Hepatocyte (in vitro differentiated cells): ENCODE measurements around the gene MPP3. TPM values are rescaled to one million over a fixed set of nuclear protein-coding genes. Genes with fewer than 3 reads are reported as not detected.

ENCODE experiments used
- DNase-seq: peaks from one replicate; pipeline ENCODE4 v3.0.0-alpha.2; 2016; ENCODE audit warnings: low spot score
- H2AFZ ChIP-seq: fragments of 200-600 bp; sonication (generic); 2 replicates; pipeline ENCODE4 v1.6.0; 2016; ENCODE audit warnings: antibody characterized with exemption, mild to moderate bottlenecking
- H3K27ac ChIP-seq: fragments of 200-600 bp; sonication (generic); 2 replicates; pipeline ENCODE4 v1.5.1; 2016; ENCODE audit warnings: mild to moderate bottlenecking
- H3K27me3 ChIP-seq: fragments of 200-600 bp; sonication (generic); 2 replicates; pipeline ENCODE4 v1.6.1; 2016
- H3K36me3 ChIP-seq: fragments of 200-600 bp; sonication (generic); replicated peaks from 2 replicates; pipeline ENCODE4 v1.5.1; 2016; ENCODE audit warnings: low read depth; ENCODE audit not compliant: insufficient read depth
- H3K4me1 ChIP-seq: fragments of 200-600 bp; sonication (generic); 2 replicates; pipeline ENCODE4 v1.5.1; 2016; ENCODE audit warnings: mild to moderate bottlenecking, moderate library complexity; ENCODE audit not compliant: insufficient read depth
- H3K4me2 ChIP-seq: fragments of 200-600 bp; sonication (generic); 2 replicates; pipeline ENCODE4 v1.6.0; 2016
- H3K4me3 ChIP-seq: fragments of 200-600 bp; sonication (generic); 2 replicates; pipeline ENCODE4 v1.5.1; 2016; ENCODE audit warnings: mild to moderate bottlenecking
- H3K79me2 ChIP-seq: fragments of 200-600 bp; sonication (generic); 2 replicates; pipeline ENCODE4 v1.6.0; 2017; ENCODE audit warnings: mild to moderate bottlenecking
- H3K9me2 ChIP-seq: fragments of 200-600 bp; sonication (generic); replicated peaks from 2 replicates; pipeline ENCODE4 v1.6.0; 2017; ENCODE audit warnings: mild to moderate bottlenecking; ENCODE audit not compliant: insufficient read depth
- H3K9me3 ChIP-seq: fragments of 200-600 bp; sonication (generic); 2 replicates; pipeline ENCODE4 v1.5.1; 2016; ENCODE audit warnings: low read depth, mild to moderate bottlenecking
- H4K20me1 ChIP-seq: fragments of 200-600 bp; sonication (generic); 2 replicates; pipeline ENCODE4 v1.6.0; 2016; ENCODE audit warnings: mild to moderate bottlenecking; ENCODE audit not compliant: insufficient read depth, poor library complexity, severe bottlenecking
- CTCF ChIP-seq: fragments of 200-600 bp; sonication (generic); IDR thresholded peaks from 2 replicates; pipeline ENCODE4 v1.5.1; 2016; ENCODE audit warnings: antibody characterized with exemption, mild to moderate bottlenecking; ENCODE audit not compliant: poor library complexity
- EZH2 ChIP-seq: fragments of 200-600 bp; sonication (generic); IDR thresholded peaks from 2 replicates; pipeline ENCODE4 v1.6.1; 2016; ENCODE audit warnings: antibody characterized with exemption, mild to moderate bottlenecking, borderline replicate concordance
- EZH2phosphoT487 ChIP-seq: fragments of 200-600 bp; sonication (generic); IDR thresholded peaks from one replicate; pipeline ENCODE4 v1.6.1; 2018; ENCODE audit warnings: antibody characterized with exemption, mild to moderate bottlenecking, low read depth, moderate library complexity; ENCODE audit not compliant: unreplicated experiment, severe bottlenecking
- WGBS: methylation state at CpG from one replicate; pipeline ENCODE4 v1.1.6; 2016; ENCODE audit warnings: low lambda C conversion rate; ENCODE audit errors: missing lambda C conversion rate; 5-methylcytosine and 5-hydroxymethylcytosine counted together
- polyA plus RNA-seq: library from polyadenylated mRNA; unstranded; fragments of >200 nt; fragmentation: Nextera tagmentation; extraction: Ambion mirVana; gene quantifications from 2 replicates; pipeline ENCODE4 v1.2.1, GENCODE V29; 2016
- total RNA-seq: library from RNA; depleted of rRNA; stranded (reverse); fragments of >200 nt; gene quantifications from 2 replicates; pipeline ENCODE4 v1.2.3, GENCODE V29; 2014

The MPP3 gene
- total and polyA plus RNA-seq, 2 experiments from 2014 or later = 3.2 to 5.1 TPM

DNA sequence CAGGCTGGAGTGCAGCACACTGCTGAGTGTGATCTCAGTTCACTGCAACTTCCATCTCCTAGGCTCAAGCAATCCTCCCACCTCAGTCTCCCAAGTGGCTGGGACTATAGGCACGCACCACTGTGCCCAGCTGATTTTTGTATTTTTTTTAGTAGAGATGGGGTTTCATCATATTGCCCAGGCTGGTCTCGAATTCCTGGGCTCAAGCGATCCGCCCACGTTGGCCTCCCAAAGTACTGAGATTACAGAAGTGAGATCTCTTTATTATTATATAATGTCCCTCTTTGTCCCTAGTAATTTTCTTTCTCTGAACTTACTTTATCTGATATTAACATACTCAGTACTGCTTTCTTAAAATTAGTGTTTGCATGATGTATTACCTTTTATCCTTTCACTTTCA is 44.4 kb downstream of the MPP3 start:
- Histone ChIP-seq H2AFZ (no peak overlapping the region), H3K27ac (no peak overlapping the region), H3K9me2 (no peaks in the 10 kb centered on the region), H3K4me1 (no peaks in the 10 kb centered on the region), H3K79me2 (no peaks in the 10 kb centered on the region), H3K9me3 (no peaks in the 10 kb centered on the region), H3K36me3 (no peaks in the 10 kb centered on the region), H3K4me2 (no peak overlapping the region), H3K4me3 (no peak overlapping the region), H3K27me3 (no peaks in the 10 kb centered on the region), H4K20me1 (no peaks in the 10 kb centered on the region)
- TF ChIP-seq EZH2 (no peak), CTCF (no peak), EZH2phosphoT487 (no peak)
- WGBS = 96% methylated on average over 5 of the region's 5 CpGs
- DNase-seq = no peak

DNA sequence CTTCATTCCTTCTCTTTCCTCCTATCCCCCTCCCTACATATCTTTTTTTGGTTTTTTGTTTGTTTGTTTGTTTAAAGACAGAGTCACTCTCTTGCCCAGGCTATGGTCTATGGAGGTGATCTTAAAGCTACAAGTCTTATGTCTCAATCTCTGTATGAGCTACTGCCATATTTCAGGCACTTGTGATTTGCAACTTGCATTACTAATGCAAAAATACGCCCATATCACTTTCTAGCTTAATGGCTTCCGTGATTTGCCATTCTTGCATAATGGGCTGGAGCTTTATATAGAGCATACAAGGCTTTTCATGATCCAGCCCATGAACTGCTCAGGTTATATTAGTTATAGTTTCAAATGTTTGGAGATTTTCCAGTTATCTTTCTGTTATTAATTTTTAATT is 45.2 kb downstream of the MPP3 start:
- no peak overlapping the region for H3K4me3 ChIP-seq
- no peak overlapping the region for H3K27ac ChIP-seq
- TF ChIP-seq EZH2phosphoT487 (no peak), CTCF (no peak), EZH2 (no peak)
- no peaks in the 10 kb centered on the region for H3K79me2 ChIP-seq
- no peak for DNase-seq
- H3K9me3 ChIP-seq = no peaks in the 10 kb centered on the region
- no peaks in the 10 kb centered on the region for H3K36me3 ChIP-seq
- no peaks in the 10 kb centered on the region for H4K20me1 ChIP-seq
- H3K4me1 ChIP-seq = no peaks in the 10 kb centered on the region
- H2AFZ ChIP-seq = no peak overlapping the region
- no peaks in the 10 kb centered on the region for H3K27me3 ChIP-seq
- no peak overlapping the region for H3K4me2 ChIP-seq
- WGBS = 84% methylated on average over 2 of the region's 2 CpGs
- no peaks in the 10 kb centered on the region for H3K9me2 ChIP-seq

DNA sequence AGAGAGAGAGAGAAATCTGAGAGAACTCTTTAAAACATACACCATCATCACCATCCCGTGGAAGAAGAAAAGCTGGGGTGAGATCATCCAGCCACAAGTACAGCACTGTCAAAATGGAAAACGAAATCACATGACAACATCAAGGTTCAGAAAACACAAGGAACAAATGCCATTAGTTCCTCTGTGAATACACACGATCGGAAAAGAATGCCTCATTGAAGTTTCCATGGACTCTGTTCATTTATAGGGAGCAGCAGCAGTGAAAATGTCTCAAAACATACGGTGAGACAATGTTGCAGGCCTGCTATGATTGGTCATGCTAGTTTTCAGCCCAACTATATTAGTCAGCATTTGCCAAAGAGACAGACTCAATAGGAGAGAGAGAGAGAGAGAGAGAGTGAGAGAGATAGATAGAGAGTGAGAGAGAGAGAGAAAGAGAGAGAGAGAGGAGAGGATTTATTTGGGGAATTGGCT is 48.3 kb downstream of the MPP3 start:
- Histone ChIP-seq H4K20me1 (no peaks in the 10 kb centered on the region), H3K79me2 (no peaks in the 10 kb centered on the region), H3K4me2 (no peak overlapping the region), H3K4me1 (peaks cover 6% of the 10 kb centered on the region), H3K36me3 (no peaks in the 10 kb centered on the region), H3K9me3 (no peaks in the 10 kb centered on the region), H3K27ac (no peak overlapping the region), H3K27me3 (no peaks in the 10 kb centered on the region), H3K9me2 (no peaks in the 10 kb centered on the region), H2AFZ (no peak overlapping the region), H3K4me3 (no peak overlapping the region)
- no peak for TF ChIP-seq CTCF
- no peak for TF ChIP-seq EZH2
- TF ChIP-seq EZH2phosphoT487 = no peak
- WGBS = 73% methylated on average over 5 of the region's 5 CpGs
- DNase-seq = no peak

DNA sequence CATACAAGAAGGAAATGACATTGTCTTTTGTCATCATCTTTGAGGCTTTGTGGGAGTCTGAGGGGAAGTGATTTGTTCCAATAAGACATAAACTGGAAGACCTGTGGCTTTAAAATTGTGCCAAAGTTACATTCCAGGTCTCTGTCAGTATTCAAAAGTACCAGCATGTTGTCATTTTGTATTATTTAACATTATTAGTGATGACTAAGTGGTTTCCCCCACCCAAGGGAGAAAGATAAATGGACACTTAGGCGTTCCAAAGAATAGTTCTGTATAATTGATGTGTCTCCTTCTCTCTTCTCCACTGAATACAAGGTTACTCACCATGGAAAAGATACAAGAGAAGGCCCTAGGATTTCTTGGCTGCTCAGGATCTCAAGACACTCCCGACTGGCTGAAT is 48.9 kb downstream of the MPP3 start:
- 91% methylated on average over 2 of the region's 2 CpGs for WGBS
- H3K4me2 ChIP-seq = no peak overlapping the region
- H2AFZ ChIP-seq = no peak overlapping the region

More for the DNA sequence above, 48.9 kb downstream of the MPP3 start:
- no peaks in the 10 kb centered on the region for H3K9me3 ChIP-seq
- peaks cover 11% of the 10 kb centered on the region for H3K4me1 ChIP-seq
- no peaks in the 10 kb centered on the region for H4K20me1 ChIP-seq
- H3K4me3 ChIP-seq = no peak overlapping the region
- no peaks in the 10 kb centered on the region for H3K9me2 ChIP-seq
- no peaks in the 10 kb centered on the region for H3K27me3 ChIP-seq
- TF ChIP-seq EZH2 = no peak
- no peak for TF ChIP-seq CTCF
- no peak for TF ChIP-seq EZH2phosphoT487
- no peak overlapping the region for H3K27ac ChIP-seq
- H3K79me2 ChIP-seq = no peaks in the 10 kb centered on the region
- no peaks in the 10 kb centered on the region for H3K36me3 ChIP-seq
- DNase-seq = no peak
